Lower leg skin (tissue), 3 donors: ENCODE data around the gene CEP85.

Experiments
- CTCF ChIP-seq, 3 donors: fragments of 450-650 bp; IDR thresholded peaks; one replicate each; pipeline ENCODE4 v1.5.1; 2016; ENCODE audit warnings: antibody characterized with exemption in 3 of 3, mild to moderate bottlenecking in 3 of 3, moderate library complexity in 2 of 3
- POLR2A ChIP-seq, 2 donors: fragments of 450-650 bp; IDR thresholded peaks; one replicate each; pipeline ENCODE4 v1.6.1; 2016 to 2017; ENCODE audit warnings: antibody characterized with exemption in 2 of 2, mild to moderate bottlenecking in 1 of 2, moderate library complexity in 1 of 2

GRCh38 chr1:26239936-26240335 lies 5.9 kb downstream of the CEP85 start:
- no peak for TF ChIP-seq CTCF (IDR thresholded peaks at IDR 0.05)
- no peak for TF ChIP-seq POLR2A (IDR thresholded peaks at IDR 0.05)
